SK-N-SH (cell line): Measurements from ENCODE around the gene GDF9. TPM values are rescaled to one million over a fixed set of nuclear protein-coding genes. Genes with fewer than 3 reads are reported as not detected.

Experiments used
- polyA plus RNA-seq, 3 experiments: library from polyadenylated mRNA; depleted of rRNA; stranded (reverse); fragments of >200 nt; gene quantifications; 2 replicates each; pipeline ENCODE4 v1.2.3, GENCODE V29; 2012
- small RNA-seq, 7 experiments: library from RNA; depleted of rRNA; stranded (forward); fragments of <200 nt; gene quantifications; one replicate each; pipeline ENCODE3, GENCODE V24; 2012

Gene GDF9
- polyA plus RNA-seq, 1 of the 3 experiments (the other 2 are of a cell fraction): 0.82 TPM

Small RNAs within 50 kb of the gene (small RNA-seq; reads per million reads assigned to genes)
- 0 reads per million in 7 experiments for gene RNA5SP192

Other genes with a start within 250 kb of the GDF9 start
- 0.05 and 0.08 TPM in 2 replicates for gene IL13, start 208.3 kb downstream of the GDF9 start, polyA plus RNA-seq (2012; rRNA removed)
- gene IL4, start 192.5 kb downstream of the GDF9 start, polyA plus RNA-seq (2012; rRNA removed): not detected in 2 replicates
- gene KIF3A, start 128.9 kb downstream of the GDF9 start, polyA plus RNA-seq (2012; rRNA removed): 5.1 and 5.2 TPM in 2 replicates
- 0.05 and 0.34 TPM in 2 replicates for gene CCNI2, start 119.0 kb downstream of the GDF9 start, polyA plus RNA-seq (2012; rRNA removed)
- 54.9 and 57.6 TPM in 2 replicates for gene SEPTIN8, start 89.2 kb downstream of the GDF9 start, polyA plus RNA-seq (2012; rRNA removed)
- gene SOWAHA, start 53.2 kb downstream of the GDF9 start, polyA plus RNA-seq (2012; rRNA removed): 0.23 and 0.30 TPM in 2 replicates
- gene SHROOM1, start 35.8 kb downstream of the GDF9 start, polyA plus RNA-seq (2012; rRNA removed): 3.8 and 4.8 TPM in 2 replicates
- 510 and 694 TPM in 2 replicates for gene UQCRQ, start 173 bp upstream of the GDF9 start, polyA plus RNA-seq (2012; rRNA removed)
- gene LEAP2, start 7.2 kb upstream of the GDF9 start, polyA plus RNA-seq (2012; rRNA removed): 0.63 and 0.64 TPM in 2 replicates
- gene AFF4, start 97.2 kb upstream of the GDF9 start, polyA plus RNA-seq (2012; rRNA removed): 8.1 and 11.9 TPM in 2 replicates
- 26.3 and 28.4 TPM in 2 replicates for gene ZCCHC10, start 160.1 kb upstream of the GDF9 start, polyA plus RNA-seq (2012; rRNA removed)
- 18.8 and 20.2 TPM in 2 replicates for gene HSPA4, start 185.5 kb upstream of the GDF9 start, polyA plus RNA-seq (2012; rRNA removed)